ENCODE results near the gene TBCD.

The TBCD gene

DNA sequence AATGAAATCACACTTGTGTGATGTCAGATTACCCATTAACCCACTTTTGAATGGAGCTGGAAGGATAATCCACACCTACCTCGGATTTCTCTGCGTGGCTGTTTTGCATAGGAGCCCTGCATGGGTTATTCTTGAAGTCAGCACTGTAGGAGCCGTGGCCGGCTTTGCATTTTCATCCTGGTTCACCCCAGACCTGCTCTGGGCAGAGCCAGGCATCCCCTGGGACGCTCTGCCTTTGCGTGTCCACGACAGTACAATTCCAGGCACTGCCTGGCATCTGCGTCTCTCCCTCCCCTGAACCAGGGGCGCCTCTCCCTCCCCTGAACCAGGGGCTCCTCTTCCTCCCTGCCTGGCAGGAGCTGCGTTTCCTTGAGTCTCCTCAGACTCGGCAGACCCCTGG, 117.7 kb downstream of the TBCD start:
- no peak overlapping the region for H2AFZ ChIP-seq (ENCODE audit: low read depth, low read length)
- no peaks in the 10 kb centered on the region for H3K9me3 ChIP-seq (ENCODE audit: low read length)
- peaks cover 20% of the 10 kb centered on the region for H3K4me1 ChIP-seq (ENCODE audit: insufficient read depth, low read length)
- H3K36me3 ChIP-seq (ENCODE audit: insufficient read depth, low read length) = peaks cover 34% of the 10 kb centered on the region
- H3K4me3 ChIP-seq (ENCODE audit: low read length) = no peak overlapping the region
- no peaks in the 10 kb centered on the region for H3K27me3 ChIP-seq (ENCODE audit: insufficient read depth, low read length)

GRCh38 chr17:82870091-82870491, 118.2 kb downstream of the TBCD start:
- Histone ChIP-seq H3K4me1 (ENCODE audit: insufficient read depth, low read length) (peaks cover 17% of the 10 kb centered on the region), H3K4me3 (ENCODE audit: low read length) (no peak overlapping the region), H3K27me3 (ENCODE audit: insufficient read depth, low read length) (no peaks in the 10 kb centered on the region), H2AFZ (ENCODE audit: low read depth, low read length) (no peak overlapping the region), H3K36me3 (ENCODE audit: insufficient read depth, low read length) (peaks cover 34% of the 10 kb centered on the region), H3K9me3 (ENCODE audit: low read length) (no peaks in the 10 kb centered on the region)

DNA sequence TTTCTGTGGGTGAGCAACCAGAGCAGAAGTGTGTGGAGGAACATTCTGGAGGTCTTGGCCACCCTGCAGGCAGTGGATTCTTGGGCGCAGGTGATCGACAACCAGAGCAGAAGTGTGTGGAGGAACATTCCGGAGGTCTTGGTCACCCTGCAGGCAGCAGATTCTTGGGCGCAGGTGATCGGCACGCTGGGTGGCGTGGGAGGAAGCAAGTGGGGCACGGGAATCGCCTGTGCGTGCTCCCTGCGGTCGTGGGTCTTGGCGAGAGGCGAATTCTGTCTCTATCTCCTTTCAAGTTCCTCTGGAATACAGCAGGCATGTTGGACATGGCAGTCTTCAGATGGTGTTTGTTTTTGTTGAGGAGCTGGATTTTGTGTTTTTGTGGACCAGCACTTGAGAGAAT, 118.7 kb downstream of the TBCD start:
- Histone ChIP-seq H3K36me3 (ENCODE audit: insufficient read depth, low read length) (peaks cover 37% of the 10 kb centered on the region), H2AFZ (ENCODE audit: low read depth, low read length) (no peak overlapping the region), H3K27me3 (ENCODE audit: insufficient read depth, low read length) (no peaks in the 10 kb centered on the region), H3K4me1 (ENCODE audit: insufficient read depth, low read length) (peaks cover 13% of the 10 kb centered on the region), H3K9me3 (ENCODE audit: low read length) (no peaks in the 10 kb centered on the region), H3K4me3 (ENCODE audit: low read length) (no peak overlapping the region)

DNA sequence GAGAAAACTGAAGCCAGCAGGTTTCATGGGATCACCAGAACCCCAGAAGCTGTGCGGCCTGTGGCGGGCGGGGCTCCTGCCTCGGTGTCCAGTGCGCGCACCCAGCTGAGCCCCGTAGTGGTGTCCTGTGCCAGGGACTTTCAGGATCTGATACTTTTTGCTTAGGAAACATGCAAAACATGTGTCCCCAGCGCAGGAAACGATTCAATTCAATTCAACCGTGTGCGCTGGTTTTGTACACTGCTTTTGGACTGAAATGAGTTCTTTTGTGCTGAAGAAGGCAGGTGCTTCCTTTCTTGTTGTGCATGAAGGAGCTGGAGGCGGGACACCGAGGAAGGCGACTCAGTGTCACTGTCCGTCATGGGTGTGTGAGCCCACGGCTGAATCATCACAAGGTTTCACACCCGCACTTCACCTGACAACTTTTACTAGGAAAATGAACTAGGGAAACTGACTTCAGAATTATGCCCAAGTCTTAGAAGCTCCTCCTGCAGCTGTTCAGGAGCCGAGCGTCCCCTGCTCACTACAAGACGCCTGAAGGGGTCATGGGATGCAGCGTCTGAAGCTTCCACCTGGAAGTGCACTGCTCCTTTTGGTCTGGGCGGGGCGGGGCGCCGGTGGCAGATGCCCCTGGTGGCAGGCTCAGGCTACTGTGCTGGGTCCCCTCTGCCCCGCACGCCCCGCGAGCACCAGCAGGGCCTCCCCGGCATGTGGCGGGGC, 119.4 kb downstream of the TBCD start:
- Histone ChIP-seq H3K4me1 (ENCODE audit: insufficient read depth, low read length) (peaks cover 9% of the 10 kb centered on the region), H3K9me3 (ENCODE audit: low read length) (no peaks in the 10 kb centered on the region), H3K36me3 (ENCODE audit: insufficient read depth, low read length) (peaks cover 37% of the 10 kb centered on the region), H3K27me3 (ENCODE audit: insufficient read depth, low read length) (no peaks in the 10 kb centered on the region), H2AFZ (ENCODE audit: low read depth, low read length) (no peak overlapping the region), H3K4me3 (ENCODE audit: low read length) (no peak overlapping the region)

DNA sequence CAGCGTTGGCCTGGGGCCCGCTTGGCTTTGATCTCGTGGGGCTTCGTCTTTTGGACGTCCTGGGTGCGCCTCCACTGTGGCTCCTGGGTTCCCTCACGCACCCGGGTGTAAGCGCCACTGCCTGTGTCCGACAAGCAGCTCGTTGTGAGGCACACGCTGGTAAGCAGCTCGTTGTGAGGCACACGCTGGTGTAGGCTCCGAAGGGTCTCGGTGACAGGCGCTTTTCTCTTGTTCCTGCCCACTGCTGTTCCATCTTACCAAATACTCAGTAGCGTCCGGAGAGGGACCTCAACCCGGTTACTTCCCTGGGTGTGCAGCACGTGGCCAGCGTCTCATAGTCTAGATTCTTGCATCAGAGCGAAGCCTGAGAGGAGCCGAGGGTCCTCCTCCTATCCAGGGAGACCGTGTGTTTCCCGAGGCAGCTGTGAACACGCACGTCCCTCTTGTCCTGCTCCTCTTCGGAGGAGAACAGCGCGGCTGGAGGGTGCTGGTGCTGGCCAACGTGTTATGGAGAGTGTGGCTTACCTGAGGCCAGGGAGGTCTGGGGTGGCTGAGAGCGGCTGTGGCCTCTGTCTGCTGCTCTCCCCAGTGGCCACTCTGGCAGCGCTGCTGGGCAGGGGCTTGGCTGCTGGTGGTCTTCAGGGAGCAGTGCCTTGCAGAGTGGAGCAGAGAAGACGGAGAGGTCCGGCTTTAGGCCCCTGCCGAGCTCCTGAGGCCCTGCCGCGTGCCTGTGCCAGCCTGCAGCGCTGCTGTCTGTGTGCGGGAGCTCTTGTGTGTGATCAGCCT, 120.1 kb downstream of the TBCD start:
- no peak overlapping the region for H2AFZ ChIP-seq (ENCODE audit: low read depth, low read length)
- no peaks in the 10 kb centered on the region for H3K9me3 ChIP-seq (ENCODE audit: low read length)
- peaks cover 37% of the 10 kb centered on the region for H3K36me3 ChIP-seq (ENCODE audit: insufficient read depth, low read length)
- no peaks in the 10 kb centered on the region for H3K27me3 ChIP-seq (ENCODE audit: insufficient read depth, low read length)
- H3K4me3 ChIP-seq (ENCODE audit: low read length) = no peak overlapping the region
- peaks cover 6% of the 10 kb centered on the region for H3K4me1 ChIP-seq (ENCODE audit: insufficient read depth, low read length)

GRCh38 chr17:82872591-82873520, 121.0 kb downstream of the TBCD start:
- no peak overlapping the region for H3K4me3 ChIP-seq (ENCODE audit: low read length)
- peaks cover 37% of the 10 kb centered on the region for H3K36me3 ChIP-seq (ENCODE audit: insufficient read depth, low read length)
- no peak overlapping the region for H2AFZ ChIP-seq (ENCODE audit: low read depth, low read length)
- peaks cover 6% of the 10 kb centered on the region for H3K4me1 ChIP-seq (ENCODE audit: insufficient read depth, low read length)
- H3K9me3 ChIP-seq (ENCODE audit: low read length) = no peaks in the 10 kb centered on the region
- H3K27me3 ChIP-seq (ENCODE audit: insufficient read depth, low read length) = no peaks in the 10 kb centered on the region

DNA sequence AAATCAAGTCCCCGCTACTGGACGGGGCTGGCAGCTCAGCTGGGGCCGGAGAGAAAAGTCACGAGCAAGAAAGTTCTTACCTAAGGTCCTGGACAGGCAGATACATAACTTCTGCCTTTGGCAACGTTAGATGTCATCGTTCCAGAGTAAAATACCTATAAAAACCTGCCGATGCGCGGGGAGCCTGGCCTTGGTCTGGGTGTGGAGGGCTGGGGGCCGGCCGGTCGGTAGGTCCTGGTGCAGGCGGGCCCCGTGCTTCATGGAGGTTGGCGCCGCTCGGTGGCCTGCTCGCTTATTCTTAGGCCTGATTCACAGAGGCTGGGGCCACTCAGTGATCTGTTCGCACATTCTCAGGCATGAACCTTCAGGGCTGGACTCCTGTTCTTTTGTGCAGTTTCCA, 121.7 kb downstream of the TBCD start:
- Histone ChIP-seq H3K4me1 (ENCODE audit: insufficient read depth, low read length) (peaks cover 6% of the 10 kb centered on the region), H3K9me3 (ENCODE audit: low read length) (no peaks in the 10 kb centered on the region), H3K4me3 (ENCODE audit: low read length) (no peak overlapping the region), H3K27me3 (ENCODE audit: insufficient read depth, low read length) (no peaks in the 10 kb centered on the region), H3K36me3 (ENCODE audit: insufficient read depth, low read length) (peaks cover 37% of the 10 kb centered on the region), H2AFZ (ENCODE audit: low read depth, low read length) (no peak overlapping the region)

- Histone ChIP-seq H3K9me3 (ENCODE audit: low read length) (no peaks in the 10 kb centered on the region), H3K4me3 (ENCODE audit: low read length) (no peak overlapping the region), H3K36me3 (ENCODE audit: insufficient read depth, low read length) (peaks cover 37% of the 10 kb centered on the region), H3K4me1 (ENCODE audit: insufficient read depth, low read length) (peaks cover 6% of the 10 kb centered on the region), H2AFZ (ENCODE audit: low read depth, low read length) (no peak overlapping the region), H3K27me3 (ENCODE audit: insufficient read depth, low read length) (no peaks in the 10 kb centered on the region)
Measured at GRCh38 chr17:82874011-82874835, 122.4 kb downstream of the TBCD start.

- Histone ChIP-seq H3K4me3 (ENCODE audit: low read length) (no peak overlapping the region), H3K4me1 (ENCODE audit: insufficient read depth, low read length) (peaks cover 6% of the 10 kb centered on the region), H3K27me3 (ENCODE audit: insufficient read depth, low read length) (no peaks in the 10 kb centered on the region), H3K36me3 (ENCODE audit: insufficient read depth, low read length) (peaks cover 31% of the 10 kb centered on the region), H2AFZ (ENCODE audit: low read depth, low read length) (no peak overlapping the region), H3K9me3 (ENCODE audit: low read length) (no peaks in the 10 kb centered on the region)
Measured at GRCh38 chr17:82875407-82875856, 123.6 kb downstream of the TBCD start.

- Histone ChIP-seq H3K36me3 (ENCODE audit: insufficient read depth, low read length) (peaks cover 24% of the 10 kb centered on the region), H2AFZ (ENCODE audit: low read depth, low read length) (no peak overlapping the region), H3K9me3 (ENCODE audit: low read length) (no peaks in the 10 kb centered on the region), H3K27me3 (ENCODE audit: insufficient read depth, low read length) (no peaks in the 10 kb centered on the region), H3K4me1 (ENCODE audit: insufficient read depth, low read length) (peaks cover 6% of the 10 kb centered on the region), H3K4me3 (ENCODE audit: low read length) (no peak overlapping the region)
Measured at GRCh38 chr17:82876149-82876548, 124.3 kb downstream of the TBCD start.

DNA sequence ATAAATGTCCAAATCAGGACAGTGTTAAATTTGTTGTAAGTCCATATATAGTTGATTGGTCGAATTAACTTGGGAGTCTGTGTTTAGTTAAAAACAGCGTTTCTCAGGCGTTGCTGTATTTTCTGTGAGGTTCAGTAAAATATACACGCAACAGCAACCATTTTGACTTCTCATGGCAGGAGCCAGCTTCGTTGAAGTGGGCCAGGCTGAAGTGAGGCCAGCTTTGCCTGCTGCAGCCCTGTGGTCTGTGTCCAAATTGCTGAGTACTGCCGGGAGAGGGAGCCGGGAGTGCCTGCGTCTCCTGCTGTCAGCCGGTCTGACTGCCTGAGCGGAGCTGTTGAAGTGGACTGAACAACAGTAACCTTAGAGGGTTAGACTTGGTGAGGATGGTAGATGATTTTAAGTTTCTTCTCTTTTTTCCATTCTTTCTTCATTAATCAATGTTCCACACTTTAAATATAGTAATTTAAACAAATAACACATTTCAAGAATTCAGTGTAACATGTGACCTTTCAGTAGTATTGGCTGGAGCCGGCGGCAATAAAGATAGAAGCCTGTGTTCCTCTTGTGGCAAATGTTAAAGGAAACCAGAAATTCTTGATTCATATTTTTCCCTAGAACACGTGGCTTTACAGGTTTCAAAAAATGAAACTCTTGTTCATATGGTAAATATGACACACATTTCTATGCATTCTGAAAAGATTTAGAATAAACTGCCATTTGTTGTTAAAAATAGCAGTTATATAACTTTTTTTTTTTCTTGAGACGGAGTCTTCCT, 124.9 kb downstream of the TBCD start:
- Histone ChIP-seq H3K9me3 (ENCODE audit: low read length) (no peaks in the 10 kb centered on the region), H3K4me1 (ENCODE audit: insufficient read depth, low read length) (peaks cover 9% of the 10 kb centered on the region), H3K36me3 (ENCODE audit: insufficient read depth, low read length) (peaks cover 18% of the 10 kb centered on the region), H2AFZ (ENCODE audit: low read depth, low read length) (no peak overlapping the region), H3K4me3 (ENCODE audit: low read length) (no peak overlapping the region), H3K27me3 (ENCODE audit: insufficient read depth, low read length) (no peaks in the 10 kb centered on the region)

DNA sequence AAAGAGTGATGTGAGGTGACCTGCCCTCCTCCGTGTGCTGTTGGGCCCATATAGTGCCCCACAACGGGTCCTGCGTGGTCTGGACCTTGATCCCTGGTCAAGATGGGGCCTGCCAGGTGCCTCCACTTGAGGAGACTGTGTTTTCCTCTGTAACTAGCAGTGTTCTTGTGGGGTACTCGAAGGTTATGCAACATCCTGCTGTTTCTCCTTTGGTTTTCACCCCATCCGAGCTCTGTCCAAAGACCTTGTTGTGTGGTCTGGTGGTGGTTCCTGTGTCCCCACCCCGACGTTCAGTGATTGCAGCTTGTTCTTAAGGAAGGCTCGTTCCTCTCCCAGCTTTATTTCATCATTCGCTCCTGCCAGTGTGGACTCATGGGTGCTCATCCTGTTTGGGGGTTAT, 126.7 kb downstream of the TBCD start:
- Histone ChIP-seq H3K4me3 (ENCODE audit: low read length) (no peak overlapping the region), H3K36me3 (ENCODE audit: insufficient read depth, low read length) (peaks cover 3% of the 10 kb centered on the region), H3K27me3 (ENCODE audit: insufficient read depth, low read length) (no peaks in the 10 kb centered on the region)

More for the DNA sequence above, 126.7 kb downstream of the TBCD start:
- Histone ChIP-seq H3K4me1 (ENCODE audit: insufficient read depth, low read length) (peaks cover 9% of the 10 kb centered on the region), H2AFZ (ENCODE audit: low read depth, low read length) (no peak overlapping the region), H3K9me3 (ENCODE audit: low read length) (no peaks in the 10 kb centered on the region)

Data from neuron (in vitro differentiated cells).